ENCODE results near the gene KCNV2.

Gene KCNV2

GRCh38 chr9:2743937-2744529, 26.7 kb downstream of the KCNV2 start:
- no peak overlapping the region for H3K9ac ChIP-seq

GRCh38 chr9:2745560-2746380, 28.5 kb downstream of the KCNV2 start:
- Histone ChIP-seq H3K4me3 (IDR thresholded peaks at IDR 0.05; ENCODE audit: insufficient read depth, low read depth, low read length) (no peak overlapping the region), H3K36me3 (ENCODE audit: insufficient read depth) (no peaks in the 10 kb centered on the region), H3K27me3 (ENCODE audit: insufficient read depth, low read depth) (no peaks in the 10 kb centered on the region), H2AFZ (ENCODE audit: low read depth) (no peak overlapping the region), H3K4me1 (ENCODE audit: low read depth, poor library complexity, severe bottlenecking) (no peaks in the 10 kb centered on the region), H3K9ac (no peak overlapping the region), H3K4me2 (no peak overlapping the region), H3K27ac (no peak overlapping the region), H4K20me1 (ENCODE audit: insufficient read depth) (no peaks in the 10 kb centered on the region), H3K79me2 (ENCODE audit: insufficient read depth, low read depth) (no peaks in the 10 kb centered on the region)
- no peak for TF ChIP-seq CTCF (conservative IDR thresholded peaks at IDR 0.05; ENCODE audit: low read depth, low read length)

More at GRCh38 chr9:2743937-2744529, 26.7 kb downstream of the KCNV2 start:
- Histone ChIP-seq H3K27me3 (ENCODE audit: insufficient read depth, low read depth) (no peaks in the 10 kb centered on the region), H3K27ac (no peak overlapping the region), H4K20me1 (ENCODE audit: insufficient read depth) (no peaks in the 10 kb centered on the region), H3K4me3 (IDR thresholded peaks at IDR 0.05; ENCODE audit: insufficient read depth, low read depth, low read length) (no peak overlapping the region), H3K4me2 (no peak overlapping the region), H3K79me2 (ENCODE audit: insufficient read depth, low read depth) (no peaks in the 10 kb centered on the region), H3K4me1 (ENCODE audit: low read depth, poor library complexity, severe bottlenecking) (no peaks in the 10 kb centered on the region), H2AFZ (ENCODE audit: low read depth) (no peak overlapping the region), H3K36me3 (ENCODE audit: insufficient read depth) (no peaks in the 10 kb centered on the region)
- TF ChIP-seq CTCF (conservative IDR thresholded peaks at IDR 0.05; ENCODE audit: low read depth, low read length), result no peak

GRCh38 chr9:2749485-2749884, 32.2 kb downstream of the KCNV2 start:
- no peaks in the 10 kb centered on the region for H3K79me2 ChIP-seq (ENCODE audit: insufficient read depth, low read depth)
- H2AFZ ChIP-seq (ENCODE audit: low read depth), result no peak overlapping the region
- H3K4me3 ChIP-seq (IDR thresholded peaks at IDR 0.05; ENCODE audit: insufficient read depth, low read depth, low read length), result no peak overlapping the region
- no peaks in the 10 kb centered on the region for H4K20me1 ChIP-seq (ENCODE audit: insufficient read depth)
- no peaks in the 10 kb centered on the region for H3K27me3 ChIP-seq (ENCODE audit: insufficient read depth, low read depth)
- no peaks in the 10 kb centered on the region for H3K4me1 ChIP-seq (ENCODE audit: low read depth, poor library complexity, severe bottlenecking)
- H3K27ac ChIP-seq, result no peak overlapping the region
- TF ChIP-seq CTCF (conservative IDR thresholded peaks at IDR 0.05; ENCODE audit: low read depth, low read length), result no peak
- H3K36me3 ChIP-seq (ENCODE audit: insufficient read depth), result no peaks in the 10 kb centered on the region
- no peak overlapping the region for H3K4me2 ChIP-seq
- H3K9ac ChIP-seq, result no peak overlapping the region

GRCh38 chr9:2755285-2755684, 38.0 kb downstream of the KCNV2 start:
- Histone ChIP-seq H3K36me3 (ENCODE audit: insufficient read depth) (no peaks in the 10 kb centered on the region), H3K79me2 (ENCODE audit: insufficient read depth, low read depth) (no peaks in the 10 kb centered on the region), H2AFZ (ENCODE audit: low read depth) (no peak overlapping the region), H3K27me3 (ENCODE audit: insufficient read depth, low read depth) (no peaks in the 10 kb centered on the region), H3K9ac (no peak overlapping the region), H3K4me3 (IDR thresholded peaks at IDR 0.05; ENCODE audit: insufficient read depth, low read depth, low read length) (no peak overlapping the region), H4K20me1 (ENCODE audit: insufficient read depth) (no peaks in the 10 kb centered on the region), H3K4me1 (ENCODE audit: low read depth, poor library complexity, severe bottlenecking) (no peaks in the 10 kb centered on the region), H3K27ac (no peak overlapping the region), H3K4me2 (no peak overlapping the region)
- no peak for TF ChIP-seq CTCF (conservative IDR thresholded peaks at IDR 0.05; ENCODE audit: low read depth, low read length)
